Esophagus squamous epithelium (tissue), 5 donors: ENCODE measurements around the gene CLCNKB. TPM values are rescaled to one million over a fixed set of nuclear protein-coding genes. Genes with fewer than 3 reads are reported as not detected.

Source experiments
- DNase-seq: peaks from one replicate; lab custom pipeline; 2025; lab: John Stamatoyannopoulos, UW
- H3K27ac ChIP-seq, 4 donors: fragments of 200-600 bp; sonication (generic); one replicate each; pipeline ENCODE4 v1.5.1; 2016 to 2019; ENCODE audit warnings: mild to moderate bottlenecking in 1 of 4
- H3K27me3 ChIP-seq, 4 donors: fragments of 200-600 bp; sonication (generic); 1 replicate in 3 of 4; 2 replicates in 1 of 4; pipeline versions ENCODE4 v1.5.1 to v1.6.0; 2017 to 2021; ENCODE audit warnings: antibody characterized with exemption in 1 of 4
- H3K36me3 ChIP-seq, 3 donors: fragments of 200-600 bp; sonication (generic); one replicate each; pipeline ENCODE4 v1.5.1; 2016 to 2019
- H3K4me1 ChIP-seq, 3 donors: fragments of 200-600 bp; sonication (generic); one replicate each; pipeline ENCODE4 v1.5.1; 2017 to 2019
- H3K4me3 ChIP-seq, 4 donors: fragments of 200-600 bp; sonication (generic); 1 replicate in 3 of 4; 2 replicates in 1 of 4; pipeline ENCODE4 v1.5.1; 2016 to 2019; ENCODE audit warnings: mild to moderate bottlenecking in 2 of 4, moderate library complexity in 1 of 4
- H3K9me3 ChIP-seq, 3 donors: fragments of 200-600 bp; sonication (generic); one replicate each; pipeline ENCODE4 v1.5.1; 2016 to 2019
- POLR2A ChIP-seq, 4 donors: fragments of 450-650 bp; IDR thresholded peaks; one replicate each; pipeline ENCODE4 v1.6.1; 2017; ENCODE audit warnings: antibody characterized with exemption in 4 of 4, mild to moderate bottlenecking in 4 of 4, moderate library complexity in 3 of 4
- WGBS, 2 donors: methylation state at CpG; one replicate each; pipeline ENCODE4 v1.1.5; 2018; 5-methylcytosine and 5-hydroxymethylcytosine counted together
- intact Hi-C: fragments of 100-400 bp; cut with DNase I; formaldehyde crosslinking; loops from one replicate; pipeline ENCODE4 v1.15.0; 2022
- total RNA-seq, 4 donors: library from RNA; depleted of rRNA; stranded (reverse); fragments of >200 nt; gene quantifications; one replicate each; pipeline ENCODE4 v1.1.0, GENCODE V29; 2016
- TF ChIP-seq, protein P1 (sequence below), 6 experiments: fragments of 450-650 bp in 4 of 6; fragments of 200-600 bp in 2 of 6; sonication (generic) in 2 of 6; IDR thresholded peaks; one replicate each; pipeline ENCODE4 v1.5.1; 2016 to 2019; ENCODE audit warnings: antibody characterized with exemption in 6 of 6, mild to moderate bottlenecking in 4 of 6, moderate library complexity in 4 of 6
- donor health status: DM: yes; HTN: yes; CAD: no.

CLCNKB gene
- total RNA-seq, 4 donors from 2014 or later = not detected

DNA sequence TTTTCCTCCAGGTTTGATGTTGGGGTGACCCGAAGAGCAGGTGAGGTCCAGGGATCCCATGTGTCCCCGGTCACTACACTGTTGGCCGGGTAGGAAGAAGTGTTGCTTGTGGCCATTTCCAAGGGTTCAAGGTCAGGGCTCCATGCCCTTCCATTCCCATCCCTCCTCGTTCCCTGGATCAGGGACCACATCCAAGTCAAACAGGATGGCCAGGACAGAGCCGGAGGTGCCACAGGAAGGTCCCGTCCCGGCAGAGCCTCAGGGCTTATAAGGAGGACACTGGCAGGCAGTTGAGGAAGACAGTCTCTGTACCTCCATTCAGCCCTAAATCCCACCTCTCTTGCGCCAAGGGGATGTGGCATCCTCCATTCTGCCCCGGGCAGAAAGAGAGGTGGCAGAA is 51.9 kb downstream of the CLCNKB start:
- no peak for DNase-seq
- WGBS, 2 donors = 66 to 68% methylated on average over 2 to 3 of the region's 9 CpGs
- H3K27me3 ChIP-seq = peaks cover 0 to 8% (median 0%) of the 10 kb centered on the region in 4 donors

DNA sequence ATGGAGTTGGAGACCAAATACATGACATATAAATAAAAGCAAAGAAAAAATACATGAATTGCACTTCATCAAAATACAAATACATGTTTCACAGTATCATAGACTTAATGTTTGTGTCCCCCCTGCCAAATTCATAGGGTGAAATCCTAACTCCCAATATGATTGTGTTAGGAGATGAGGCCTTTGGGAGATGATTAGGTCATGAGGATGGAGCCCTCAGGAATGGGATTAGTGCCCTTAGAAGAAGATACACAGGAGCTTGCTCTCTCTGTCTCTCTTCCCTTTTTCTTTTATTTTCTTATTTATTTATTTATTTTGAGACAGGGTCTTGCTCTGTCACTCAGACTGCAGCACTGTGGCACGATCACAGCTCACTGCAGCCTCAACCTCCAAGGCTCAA is 55.8 kb downstream of the CLCNKB start:
- no peak for TF ChIP-seq POLR2A (IDR thresholded peaks at IDR 0.05)
- TF ChIP-seq, protein P1, sequence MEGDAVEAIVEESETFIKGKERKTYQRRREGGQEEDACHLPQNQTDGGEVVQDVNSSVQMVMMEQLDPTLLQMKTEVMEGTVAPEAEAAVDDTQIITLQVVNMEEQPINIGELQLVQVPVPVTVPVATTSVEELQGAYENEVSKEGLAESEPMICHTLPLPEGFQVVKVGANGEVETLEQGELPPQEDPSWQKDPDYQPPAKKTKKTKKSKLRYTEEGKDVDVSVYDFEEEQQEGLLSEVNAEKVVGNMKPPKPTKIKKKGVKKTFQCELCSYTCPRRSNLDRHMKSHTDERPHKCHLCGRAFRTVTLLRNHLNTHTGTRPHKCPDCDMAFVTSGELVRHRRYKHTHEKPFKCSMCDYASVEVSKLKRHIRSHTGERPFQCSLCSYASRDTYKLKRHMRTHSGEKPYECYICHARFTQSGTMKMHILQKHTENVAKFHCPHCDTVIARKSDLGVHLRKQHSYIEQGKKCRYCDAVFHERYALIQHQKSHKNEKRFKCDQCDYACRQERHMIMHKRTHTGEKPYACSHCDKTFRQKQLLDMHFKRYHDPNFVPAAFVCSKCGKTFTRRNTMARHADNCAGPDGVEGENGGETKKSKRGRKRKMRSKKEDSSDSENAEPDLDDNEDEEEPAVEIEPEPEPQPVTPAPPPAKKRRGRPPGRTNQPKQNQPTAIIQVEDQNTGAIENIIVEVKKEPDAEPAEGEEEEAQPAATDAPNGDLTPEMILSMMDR (IDR thresholded peaks at IDR 0.05) = no peak
- Histone ChIP-seq H3K27ac (no peak overlapping the region), H3K4me3 (no peak overlapping the region), H3K27me3 (peaks cover 0 to 8% (median 0%) of the 10 kb centered on the region in 4 donors), H3K4me1 (peaks cover 0 to 1% (median 0%) of the 10 kb centered on the region in 3 donors), H3K36me3 (no peaks in the 10 kb centered on the region), H3K9me3 (peaks cover 0 to 5% (median 0%) of the 10 kb centered on the region in 3 donors)
- 71 to 100% methylated on average over 1 of the region's 1 CpG for WGBS, 2 donors
- DNase-seq = no peak
- intact Hi-C loops = no loop called here

More for the DNA sequence above, 51.9 kb downstream of the CLCNKB start:
- no peaks in the 10 kb centered on the region for H3K36me3 ChIP-seq
- no peak overlapping the region for H3K27ac ChIP-seq
- peaks cover 18 to 26% (median 22%) of the 10 kb centered on the region in 3 donors for H3K4me1 ChIP-seq
- H3K4me3 ChIP-seq = no peak overlapping the region
- peaks cover 0 to 5% (median 0%) of the 10 kb centered on the region in 3 donors for H3K9me3 ChIP-seq
- intact Hi-C loops = no loop called here
- TF ChIP-seq, protein P1 (IDR thresholded peaks at IDR 0.05) = no peak
- no peak for TF ChIP-seq POLR2A (IDR thresholded peaks at IDR 0.05)

DNA sequence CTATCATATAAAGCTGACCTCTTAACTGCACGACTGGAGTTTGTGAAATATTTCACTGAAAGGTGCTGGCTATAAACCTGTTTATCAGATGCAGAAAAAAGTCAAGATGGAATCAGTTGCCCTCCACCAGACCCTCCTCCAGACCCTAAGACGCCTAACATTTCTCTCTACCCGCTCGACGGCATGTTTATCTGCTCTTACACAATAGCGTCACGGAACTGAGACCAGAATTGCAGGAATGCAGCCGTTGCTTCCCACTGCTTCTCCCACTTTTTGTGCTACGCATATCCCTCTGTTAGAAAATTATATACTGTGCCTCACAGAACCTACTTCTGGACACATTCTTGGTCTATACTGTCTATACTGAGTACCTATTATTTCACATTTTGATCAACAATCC is 58.0 kb downstream of the CLCNKB start:
- TF ChIP-seq, protein P1 (IDR thresholded peaks at IDR 0.05) = no peak
- TF ChIP-seq POLR2A (IDR thresholded peaks at IDR 0.05) = no peak
- Histone ChIP-seq H3K27me3 (no peaks in the 10 kb centered on the region), H3K4me1 (peaks cover 0 to 16% (median 3%) of the 10 kb centered on the region in 3 donors), H3K27ac (no peak overlapping the region), H3K36me3 (no peaks in the 10 kb centered on the region), H3K9me3 (peaks cover 0 to 5% (median 0%) of the 10 kb centered on the region in 3 donors), H3K4me3 (no peak overlapping the region)
- no peak for DNase-seq
- 78 to 81% methylated on average over 9 of the region's 9 CpGs for WGBS, 2 donors
- intact Hi-C loops = no loop called here

Other genes with a start within 250 kb of the CLCNKB start
- 1 to 10 TPM in 1 of 4 donors, under 1 TPM in 3; 0.64 to 1.8 (median 0.78) TPM for gene UQCRHL, start 236.1 kb upstream of the CLCNKB start, total RNA-seq
- gene SPEN, start 196.1 kb upstream of the CLCNKB start, total RNA-seq = 10 to 100 TPM; 22.4 to 36.0 (median 30.5) TPM
- gene ZBTB17, start 67.7 kb upstream of the CLCNKB start, total RNA-seq = 10 to 100 TPM; 19.1 to 33.1 (median 26.8) TPM
- not detected for gene SRARP, start 39.5 kb upstream of the CLCNKB start, total RNA-seq
- 10 to 100 TPM in 1 of 4 donors, 1 to 10 TPM in 3; 1.1 to 11.8 (median 3.7) TPM for gene HSPB7, start 25.7 kb upstream of the CLCNKB start, total RNA-seq
- not detected for gene CLCNKA, start 21.7 kb upstream of the CLCNKB start, total RNA-seq
- gene FAM131C, start 29.9 kb downstream of the CLCNKB start, total RNA-seq = 1 to 10 TPM in 2 of 4 donors, not detected in 2; 1.6 to 4.5 TPM
- gene EPHA2, start 112.3 kb downstream of the CLCNKB start, total RNA-seq = 100 to 1,000 TPM in 3 of 4 donors, 10 to 100 TPM in 1; 87.5 to 225 (median 137) TPM
- 10 to 100 TPM; 15.8 to 27.1 (median 20.6) TPM for gene ARHGEF19, start 168.9 kb downstream of the CLCNKB start, total RNA-seq
- gene CPLANE2, start 193.4 kb downstream of the CLCNKB start, total RNA-seq = 1 to 10 TPM; 3.6 to 5.6 (median 3.9) TPM